Measurements from ENCODE around the gene NRXN3.

NRXN3 gene

GRCh38 chr14:79730953-79731352 lies 1560.8 kb downstream of the NRXN3 start:
- TF ChIP-seq CTCF (IDR thresholded peaks at IDR 0.05; ENCODE audit: low read depth, low read length): no peak
- no peak for DNase-seq (ENCODE audit: extremely low read depth, low read depth)

GRCh38 chr14:79732911-79733655 lies 1562.9 kb downstream of the NRXN3 start:
- no peak for TF ChIP-seq CTCF (IDR thresholded peaks at IDR 0.05; ENCODE audit: low read depth, low read length)
- DNase-seq (ENCODE audit: extremely low read depth, low read depth): peak; percentile 19

- no peak for DNase-seq (ENCODE audit: extremely low read depth, low read depth)
- TF ChIP-seq CTCF (IDR thresholded peaks at IDR 0.05; ENCODE audit: low read depth, low read length): no peak
Measured at GRCh38 chr14:79734151-79734550, 1564.0 kb downstream of the NRXN3 start.

- DNase-seq (ENCODE audit: extremely low read depth, low read depth): no peak
- no peak for TF ChIP-seq CTCF (IDR thresholded peaks at IDR 0.05; ENCODE audit: low read depth, low read length)
Measured at GRCh38 chr14:79734656-79735055, 1564.5 kb downstream of the NRXN3 start.

- TF ChIP-seq CTCF (IDR thresholded peaks at IDR 0.05; ENCODE audit: low read depth, low read length): no peak
- DNase-seq (ENCODE audit: extremely low read depth, low read depth): no peak
Measured at GRCh38 chr14:79735121-79735520, 1564.9 kb downstream of the NRXN3 start.

GRCh38 chr14:79740066-79740601 lies 1570.0 kb downstream of the NRXN3 start:
- no peak for TF ChIP-seq CTCF (IDR thresholded peaks at IDR 0.05; ENCODE audit: low read depth, low read length)
- DNase-seq (ENCODE audit: extremely low read depth, low read depth): no peak

- no peak for DNase-seq (ENCODE audit: extremely low read depth, low read depth)
- no peak for TF ChIP-seq CTCF (IDR thresholded peaks at IDR 0.05; ENCODE audit: low read depth, low read length)
Measured at GRCh38 chr14:79742142-79742541, 1572.0 kb downstream of the NRXN3 start.
